Renal cortical epithelial cell (primary cell): ENCODE results near the gene CDAN1. TPM values are rescaled to one million over a fixed set of nuclear protein-coding genes. Genes with fewer than 3 reads are reported as not detected.

Experiments
- DNase-seq: peaks from one replicate; pipeline ENCODE4 v3.0.0-alpha.2; 2011; ENCODE audit warnings: low read depth
- total RNA-seq: library from RNA; depleted of rRNA; stranded (reverse); fragments of >200 nt; gene quantifications from 2 replicates; pipeline ENCODE4 v1.2.3, GENCODE V29; 2014

Gene CDAN1
- total RNA-seq, 1 donor from 2014 or later = 13.0 TPM

DNA sequence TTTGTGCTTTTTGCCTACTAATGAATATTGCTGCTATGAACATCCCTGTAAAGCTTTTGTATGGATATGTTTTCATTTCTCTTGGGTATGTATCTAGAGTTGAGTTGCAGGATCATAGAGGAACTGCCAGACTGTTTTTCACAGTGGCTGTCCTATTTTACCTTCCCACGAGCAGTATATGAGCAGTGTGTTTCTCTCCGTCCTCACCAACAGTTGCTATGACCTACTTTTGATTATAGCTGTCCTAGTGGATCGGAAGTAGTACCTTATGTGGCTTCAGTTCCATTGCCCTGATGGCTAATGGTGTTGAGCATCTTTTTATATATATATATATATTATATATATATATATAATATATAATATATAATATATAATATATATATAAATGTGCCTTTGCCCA lies 25.2 kb downstream of the CDAN1 start:
- DNase-seq = no peak

DNA sequence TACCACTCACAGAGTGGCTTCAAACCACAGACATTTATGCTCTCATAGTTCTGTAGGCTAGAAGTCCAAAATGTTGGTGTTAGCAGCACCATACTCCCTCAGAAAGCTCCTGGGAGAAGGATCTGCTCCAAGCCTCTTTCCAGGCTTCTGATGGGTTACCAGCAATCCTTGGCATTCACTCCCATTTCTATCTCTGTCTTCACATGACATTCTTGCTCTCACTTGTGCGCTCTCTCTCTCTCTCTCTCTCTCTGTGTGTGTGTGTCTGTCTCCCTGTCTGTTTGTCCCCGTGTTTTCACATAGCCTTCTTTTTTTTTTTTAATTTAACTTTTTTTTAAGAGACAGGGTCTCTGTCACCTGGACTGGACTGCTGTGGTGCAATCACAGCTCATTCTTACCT lies 26.3 kb downstream of the CDAN1 start:
- DNase-seq = no peak

GRCh38 chr15:42707873-42708544 lies 28.9 kb downstream of the CDAN1 start:
- DNase-seq = no peak

DNA sequence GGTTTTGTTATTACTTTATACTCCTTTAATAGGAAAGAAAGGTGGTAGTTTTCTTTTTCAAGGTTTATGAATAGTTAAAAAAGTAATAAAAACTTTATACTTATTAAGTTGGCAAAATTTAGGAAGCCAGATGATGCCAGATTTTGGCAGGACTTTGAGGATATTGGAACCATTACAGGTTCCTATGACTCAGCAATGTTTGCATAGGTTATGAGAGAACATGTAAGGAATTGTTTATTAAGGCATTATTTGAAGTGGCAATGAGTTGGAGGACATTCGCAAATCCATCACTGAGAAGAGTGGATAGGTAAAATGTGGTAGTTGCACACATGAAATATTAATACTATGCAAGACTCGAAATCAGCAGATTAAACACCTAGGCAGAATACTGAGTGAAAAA lies 29.9 kb downstream of the CDAN1 start:
- DNase-seq = peak; percentile 8

- no peak for DNase-seq
These were observed 31.6 kb downstream of the CDAN1 start for GRCh38 chr15:42705336-42705735.

DNA sequence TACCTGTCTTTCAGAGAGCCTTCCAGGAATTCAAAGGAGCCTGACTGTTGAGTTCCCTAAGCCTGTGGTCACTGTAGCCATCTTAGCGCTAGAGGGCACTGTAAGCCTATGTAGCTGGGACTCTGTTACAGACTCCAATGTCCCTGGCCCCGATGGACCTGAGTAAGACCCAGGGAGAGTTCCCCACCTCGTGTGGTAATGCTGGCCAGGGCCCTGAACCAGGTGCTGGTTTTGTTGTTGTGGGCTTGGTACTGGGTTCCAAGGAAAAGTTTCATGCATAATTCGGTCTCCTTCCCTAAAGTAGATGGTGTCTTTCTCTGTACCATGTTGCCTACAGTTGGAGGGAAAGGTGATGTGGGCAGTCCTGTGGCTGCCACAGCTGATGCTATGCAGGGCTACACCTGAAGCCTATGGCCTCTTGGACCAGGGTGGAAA lies 32.4 kb downstream of the CDAN1 start:
- peak; percentile 64 for DNase-seq

DNA sequence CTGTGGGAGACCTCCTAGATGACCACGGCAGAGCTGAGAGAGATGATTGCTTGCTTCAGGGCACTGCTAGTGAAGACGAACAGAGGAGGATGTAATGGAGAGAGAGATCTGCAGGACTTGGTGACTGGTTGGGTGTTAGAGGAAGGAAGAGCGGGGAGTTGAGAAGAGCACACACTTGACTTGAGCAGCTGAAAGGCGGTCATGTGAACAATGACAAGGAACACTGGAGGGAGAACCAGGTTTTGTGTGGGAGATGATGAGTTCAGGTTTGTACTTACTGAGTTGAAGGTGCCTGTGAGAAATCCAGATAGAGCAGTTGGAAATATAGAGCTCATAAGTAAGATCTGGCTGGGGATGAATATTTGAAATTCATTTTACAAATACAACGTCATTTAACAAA lies 40.3 kb downstream of the CDAN1 start:
- no peak for DNase-seq

- DNase-seq = no peak
These were observed 41.3 kb downstream of the CDAN1 start for GRCh38 chr15:42695527-42696071.

DNA sequence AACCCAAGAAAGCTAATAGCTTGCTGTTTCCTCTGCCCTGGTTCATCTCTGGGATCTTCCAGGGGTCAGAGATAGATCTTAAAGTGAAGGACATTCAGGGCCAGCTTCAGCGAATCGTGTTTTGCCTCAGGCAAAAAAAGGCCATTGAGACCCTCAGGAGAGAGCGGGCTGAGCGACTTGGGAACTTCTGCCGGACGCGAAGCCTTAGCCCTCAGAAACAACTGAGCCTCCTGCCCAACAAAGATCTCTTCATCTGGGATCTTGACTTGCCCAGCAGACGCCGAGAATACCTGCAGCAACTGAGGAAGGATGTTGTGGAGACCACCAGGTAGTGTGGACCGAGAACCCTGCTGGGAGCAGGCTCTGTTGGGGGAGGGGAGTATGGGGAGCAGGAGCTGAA lies 42.5 kb downstream of the CDAN1 start:
- no peak for DNase-seq

GRCh38 chr15:42693942-42694341 lies 43.0 kb downstream of the CDAN1 start:
- DNase-seq = no peak

DNA sequence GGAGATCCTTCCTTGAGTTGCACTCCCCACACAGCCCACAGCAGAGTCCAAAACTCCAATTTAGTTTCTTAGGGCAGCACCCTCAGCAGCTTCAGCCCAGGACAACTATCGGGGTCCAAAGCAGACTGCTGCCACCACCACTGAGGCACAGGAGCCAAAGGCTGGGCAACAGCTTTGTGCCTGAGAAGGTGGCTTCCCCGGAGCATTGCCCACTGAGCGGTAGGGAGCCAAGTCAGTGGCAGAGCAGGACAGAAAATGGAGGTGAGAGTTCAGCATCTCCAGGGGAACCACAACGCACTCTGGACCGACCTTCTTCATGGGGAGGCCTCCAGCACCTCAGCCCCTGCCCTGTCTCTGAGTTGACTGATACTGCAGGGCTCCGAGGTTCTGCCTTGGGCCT lies 43.4 kb downstream of the CDAN1 start:
- DNase-seq = no peak

DNA sequence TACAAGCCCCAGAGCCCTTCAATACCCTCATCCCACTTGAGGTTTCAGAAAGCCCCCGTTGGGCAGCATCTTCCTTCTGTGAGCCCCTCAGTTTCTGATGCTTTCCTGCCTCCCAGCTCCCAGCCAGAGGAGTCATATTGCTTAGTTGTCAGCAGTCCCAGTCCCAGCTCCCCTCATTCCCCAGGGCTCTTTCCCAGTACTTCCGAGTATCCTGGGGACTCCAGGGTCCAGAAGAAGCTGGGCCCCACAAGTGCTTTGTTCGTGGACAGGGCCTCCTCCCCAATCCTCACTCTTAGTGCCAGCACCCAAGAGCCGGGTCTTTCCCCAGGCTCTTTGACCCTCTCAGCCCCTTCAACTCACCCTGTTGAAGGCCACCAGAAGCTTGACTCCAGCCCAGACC lies 43.9 kb downstream of the CDAN1 start:
- no peak for DNase-seq

GRCh38 chr15:42692536-42692935 lies 44.4 kb downstream of the CDAN1 start:
- DNase-seq = no peak

DNA sequence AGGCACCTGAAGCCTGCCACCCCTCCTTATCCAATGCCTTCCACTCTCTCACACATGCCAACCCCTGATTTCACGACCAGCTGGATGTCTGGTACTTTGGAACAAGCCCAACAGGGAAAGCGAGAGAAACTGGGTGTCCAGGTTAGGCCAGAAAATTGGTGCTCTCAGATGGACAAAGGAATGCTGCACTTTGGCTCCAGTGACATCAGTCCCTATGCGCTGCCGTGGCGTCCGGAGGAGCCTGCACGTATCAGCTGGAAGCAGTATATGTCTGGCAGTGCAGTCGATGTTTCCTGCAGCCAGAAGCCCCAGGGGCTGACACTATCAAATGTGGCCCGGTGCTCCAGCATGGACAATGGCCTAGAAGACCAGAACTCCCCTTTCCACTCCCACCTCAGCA lies 45.2 kb downstream of the CDAN1 start:
- no peak for DNase-seq

DNA sequence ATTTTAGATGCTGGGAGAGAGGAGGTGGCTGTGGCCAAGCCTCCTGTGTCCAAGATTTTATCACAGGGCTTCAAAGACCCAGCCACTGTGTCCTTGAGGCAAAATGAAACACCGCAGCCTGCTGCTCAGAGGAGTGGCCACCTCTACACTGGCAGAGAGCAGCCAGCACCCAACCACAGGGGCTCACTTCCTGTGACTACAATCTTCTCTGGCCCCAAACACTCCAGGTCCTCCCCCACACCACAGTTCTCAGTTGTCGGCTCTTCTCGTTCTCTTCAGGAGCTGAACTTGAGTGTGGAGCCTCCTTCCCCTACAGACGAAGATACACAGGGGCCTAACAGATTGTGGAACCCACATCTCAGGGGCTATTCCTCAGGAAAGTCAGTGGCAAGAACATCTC lies 45.6 kb downstream of the CDAN1 start:
- DNase-seq = no peak

DNA sequence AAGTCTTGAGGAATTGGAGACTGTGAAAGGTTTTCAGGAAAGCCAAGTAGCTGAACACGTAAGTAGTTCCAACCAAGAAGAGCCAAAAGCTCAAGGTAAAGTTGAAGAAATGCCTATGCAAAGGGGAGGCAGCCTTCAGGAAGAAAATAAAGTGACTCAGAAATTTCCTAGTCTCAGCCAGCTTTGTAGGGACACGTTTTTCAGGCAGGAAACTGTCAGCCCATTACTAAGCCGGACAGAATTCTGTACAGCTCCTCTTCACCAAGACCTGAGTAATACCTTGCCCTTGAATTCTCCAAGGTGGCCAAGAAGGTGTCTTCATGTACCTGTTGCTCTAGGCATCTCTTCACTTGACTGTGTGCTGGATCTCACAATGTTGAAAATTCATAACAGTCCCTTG lies 48.6 kb downstream of the CDAN1 start:
- no peak for DNase-seq

GRCh38 chr15:42687740-42688139 lies 49.2 kb downstream of the CDAN1 start:
- DNase-seq = no peak

GRCh38 chr15:42686281-42686680 lies 50.6 kb downstream of the CDAN1 start:
- DNase-seq = no peak

DNA sequence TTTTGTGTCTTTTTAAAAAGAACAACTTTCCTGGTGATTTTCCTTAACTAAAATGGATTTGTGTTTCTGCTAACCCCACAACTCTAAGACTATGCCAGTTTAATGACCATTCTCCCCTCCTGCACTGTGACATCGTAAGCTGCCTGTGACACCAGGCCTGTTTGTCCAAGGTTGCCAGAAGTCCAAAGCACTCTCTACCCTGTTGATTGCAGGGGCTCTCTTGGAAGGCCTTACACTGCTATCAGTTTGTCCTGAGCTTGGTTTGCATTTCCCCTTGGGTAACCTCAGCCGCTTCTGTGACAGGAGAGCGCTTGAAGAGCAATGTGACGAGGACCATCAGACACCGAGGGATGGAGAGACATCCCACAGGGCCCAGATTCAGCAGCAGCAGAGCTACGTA lies 55.8 kb downstream of the CDAN1 start:
- no peak for DNase-seq

DNA sequence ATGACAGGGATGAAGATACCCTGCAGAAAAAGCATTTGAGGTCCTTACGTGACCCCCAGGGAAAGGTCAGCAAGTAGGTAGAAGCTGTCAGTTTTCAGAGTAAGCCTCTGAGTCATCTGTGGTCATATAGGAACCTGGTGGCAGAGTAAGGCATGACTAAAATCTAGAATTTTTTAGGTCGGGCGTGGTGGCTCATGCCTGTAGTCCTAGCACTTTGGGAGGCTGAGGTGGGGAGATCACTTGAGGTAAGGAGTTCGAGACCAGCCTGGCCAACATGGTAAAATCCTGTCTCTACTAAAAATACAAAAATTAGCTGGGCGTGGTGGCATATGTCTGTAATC lies 56.8 kb downstream of the CDAN1 start:
- DNase-seq = peak; percentile 11

- DNase-seq = peak; percentile 11
These were observed 57.4 kb downstream of the CDAN1 start for GRCh38 chr15:42679285-42680141.

DNA sequence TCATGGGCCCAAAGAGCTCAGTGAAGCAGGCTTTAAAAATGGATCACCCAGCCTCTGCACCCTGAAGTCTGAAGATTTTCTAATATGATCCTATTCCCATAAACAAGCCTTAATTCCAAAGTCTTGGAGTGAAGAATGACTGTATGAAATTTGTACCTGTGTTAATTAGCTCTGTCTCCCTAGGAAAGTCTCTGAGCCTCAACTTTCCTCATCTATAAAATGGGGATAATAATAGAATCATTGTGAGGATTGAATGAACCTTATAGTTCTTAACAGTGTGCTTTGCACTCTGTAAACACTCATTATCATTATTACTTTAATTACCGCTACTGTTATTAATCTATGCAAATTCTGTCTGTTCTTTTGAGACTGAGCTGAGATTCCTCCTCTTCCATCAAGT lies 61.9 kb downstream of the CDAN1 start:
- no peak for DNase-seq

DNA sequence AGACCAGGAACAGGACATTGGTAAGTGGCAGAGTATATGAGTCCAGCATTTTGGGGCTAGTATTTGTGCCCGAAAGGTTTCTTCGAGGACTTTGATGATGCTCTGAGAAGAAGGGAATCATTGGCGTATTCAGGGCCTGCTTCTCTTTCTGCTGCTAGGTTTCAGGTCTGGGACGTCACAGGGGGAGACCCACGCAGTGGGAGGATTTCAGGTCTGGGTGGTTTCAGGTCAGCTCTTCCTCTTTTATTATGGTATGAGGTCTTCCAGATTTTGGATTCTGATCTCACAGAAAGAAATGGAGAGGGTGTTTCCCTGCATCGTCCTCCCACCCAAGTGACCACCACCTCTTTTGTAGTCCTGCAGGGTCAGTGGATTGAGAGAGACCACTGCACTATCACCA lies 62.5 kb downstream of the CDAN1 start:
- DNase-seq = no peak
